Body of pancreas (tissue), 4 donors: ENCODE data around the gene PRUNE2.

Experiments used
- POLR2A ChIP-seq, 3 donors: fragments of 450-650 bp; IDR thresholded peaks; one replicate each; pipeline ENCODE4 v1.6.1; 2016; ENCODE audit warnings: antibody characterized with exemption in 3 of 3, mild to moderate bottlenecking in 2 of 3
- TF ChIP-seq, protein P1 (sequence below), 7 experiments: fragments of 450-650 bp in 4 of 7; fragments of 200-600 bp in 3 of 7; sonication (generic) in 3 of 7; IDR thresholded peaks; one replicate each; pipeline ENCODE4 v1.5.1; 2016 to 2019; ENCODE audit warnings: antibody characterized with exemption in 7 of 7

DNA sequence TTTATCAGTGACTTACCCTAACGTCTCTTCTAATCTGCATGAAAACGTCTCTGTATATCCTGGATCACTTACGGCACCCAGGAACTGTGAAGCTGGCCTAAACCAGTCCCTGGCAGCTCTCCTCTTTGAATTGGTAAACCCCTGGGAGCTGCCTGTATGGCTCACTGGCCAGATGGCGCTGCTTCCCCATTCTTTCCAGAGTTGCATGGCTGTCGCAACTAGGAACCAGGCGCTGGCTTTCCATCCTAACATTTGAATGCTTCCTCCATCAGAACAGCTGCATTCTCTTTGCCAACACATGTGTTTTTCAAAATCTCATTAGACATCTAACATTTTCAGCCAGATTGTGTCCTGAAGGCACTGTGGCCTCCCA lies 149.7 kb downstream of the PRUNE2 start:
- TF ChIP-seq, protein P1, sequence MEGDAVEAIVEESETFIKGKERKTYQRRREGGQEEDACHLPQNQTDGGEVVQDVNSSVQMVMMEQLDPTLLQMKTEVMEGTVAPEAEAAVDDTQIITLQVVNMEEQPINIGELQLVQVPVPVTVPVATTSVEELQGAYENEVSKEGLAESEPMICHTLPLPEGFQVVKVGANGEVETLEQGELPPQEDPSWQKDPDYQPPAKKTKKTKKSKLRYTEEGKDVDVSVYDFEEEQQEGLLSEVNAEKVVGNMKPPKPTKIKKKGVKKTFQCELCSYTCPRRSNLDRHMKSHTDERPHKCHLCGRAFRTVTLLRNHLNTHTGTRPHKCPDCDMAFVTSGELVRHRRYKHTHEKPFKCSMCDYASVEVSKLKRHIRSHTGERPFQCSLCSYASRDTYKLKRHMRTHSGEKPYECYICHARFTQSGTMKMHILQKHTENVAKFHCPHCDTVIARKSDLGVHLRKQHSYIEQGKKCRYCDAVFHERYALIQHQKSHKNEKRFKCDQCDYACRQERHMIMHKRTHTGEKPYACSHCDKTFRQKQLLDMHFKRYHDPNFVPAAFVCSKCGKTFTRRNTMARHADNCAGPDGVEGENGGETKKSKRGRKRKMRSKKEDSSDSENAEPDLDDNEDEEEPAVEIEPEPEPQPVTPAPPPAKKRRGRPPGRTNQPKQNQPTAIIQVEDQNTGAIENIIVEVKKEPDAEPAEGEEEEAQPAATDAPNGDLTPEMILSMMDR (IDR thresholded peaks at IDR 0.05), result no peak
- TF ChIP-seq POLR2A (IDR thresholded peaks at IDR 0.05), result no peak
